PC-3 (cell line): ENCODE measurements around the gene PDSS2. TPM values are rescaled to one million over a fixed set of nuclear protein-coding genes. Genes with fewer than 3 reads are reported as not detected.

Experiments
- ATAC-seq: fragments of 200-7000 bp; cut with Tn5 transposase; 2 replicates; pipeline ENCODE4 v1.9.1; 2020; ENCODE audit warnings: mild to moderate bottlenecking, moderate library complexity
- BruUV-seq: library from RNA; stranded (reverse); fragments of 400-500 nt; replicated peaks from 2 replicates; lab custom pipeline; 2021; lab: Mats Ljungman, UMichigan
- CTCF ChIA-PET: fragments of 300-600 bp; sonication (Branson Sonifier 250); formaldehyde crosslinking; loops from one replicate; lab custom pipeline; 2022; ENCODE audit warnings: antibody characterized with exemption; lab: Charles Lee
- POLR2A ChIA-PET: fragments of 300-600 bp; sonication (Branson Sonifier 250); formaldehyde crosslinking; loops from one replicate; lab custom pipeline; 2022; ENCODE audit warnings: antibody characterized with exemption; ENCODE audit not compliant: unreplicated experiment; lab: Charles Lee
- DNase-seq: peaks from one replicate; pipeline ENCODE4 v3.0.0-alpha.2; 2015
- H2AFZ ChIP-seq: fragments of 300-600 bp; sonication (generic); 2 replicates; pipeline ENCODE4 v1.6.0; 2016; ENCODE audit warnings: antibody characterized with exemption, low read length
- H3F3A ChIP-seq: fragments of 300-600 bp; sonication (generic); one replicate; pipeline ENCODE4 v1.6.0; 2017; ENCODE audit warnings: antibody characterized with exemption, low read length, control low read depth, mild to moderate bottlenecking; ENCODE audit not compliant: unreplicated experiment
- H3K27ac ChIP-seq: fragments of 300-600 bp; sonication (generic); 2 replicates; pipeline ENCODE4 v1.5.1; 2016; ENCODE audit warnings: mild to moderate bottlenecking, low read length
- H3K27me3 ChIP-seq: fragments of 300-600 bp; sonication (generic); 2 replicates; pipeline ENCODE4 v1.6.1; 2016; ENCODE audit warnings: low read length, mixed read lengths
- H3K36me3 ChIP-seq: fragments of 300-600 bp; sonication (generic); 2 replicates; pipeline ENCODE4 v1.6.1; 2016; ENCODE audit warnings: low read depth, mixed run types, low read length, mixed read lengths
- H3K4me1 ChIP-seq: fragments of 300-600 bp; sonication (generic); 2 replicates; pipeline ENCODE4 v1.5.1; 2016; ENCODE audit warnings: low read length; ENCODE audit not compliant: insufficient read depth
- H3K4me2 ChIP-seq: fragments of 300-600 bp; sonication (generic); 2 replicates; pipeline ENCODE4 v1.6.0; 2016; ENCODE audit warnings: low read length
- H3K4me3 ChIP-seq: fragments of 300-600 bp; sonication (generic); 2 replicates; pipeline ENCODE4 v1.5.1; 2016; ENCODE audit warnings: mild to moderate bottlenecking, low read length, mixed read lengths
- H3K79me2 ChIP-seq: fragments of 300-600 bp; sonication (generic); 2 replicates; pipeline ENCODE4 v1.6.1; 2017; ENCODE audit warnings: low read length, mixed read lengths
- H3K9ac ChIP-seq: fragments of 300-600 bp; sonication (generic); 2 replicates; pipeline ENCODE4 v1.6.0; 2016; ENCODE audit warnings: mild to moderate bottlenecking, low read length
- H3K9me2 ChIP-seq: fragments of 300-600 bp; sonication (generic); replicated peaks from 2 replicates; pipeline ENCODE4 v1.6.1; 2016; ENCODE audit warnings: mixed run types, low read length, mixed read lengths
- H3K9me3 ChIP-seq: fragments of 300-600 bp; sonication (generic); 2 replicates; pipeline ENCODE4 v1.6.1; 2016; ENCODE audit warnings: low read length, mixed read lengths
- H4K20me1 ChIP-seq: fragments of 300-600 bp; sonication (generic); 2 replicates; pipeline ENCODE4 v1.6.1; 2016; ENCODE audit warnings: low read length, mixed read lengths
- EZH2 ChIP-seq: fragments of 300-600 bp; sonication (generic); IDR thresholded peaks from one replicate; pipeline ENCODE4 v1.6.1; 2017; ENCODE audit warnings: antibody characterized with exemption, mild to moderate bottlenecking, low read length; ENCODE audit not compliant: unreplicated experiment
- EZH2phosphoT487 ChIP-seq: fragments of 300-600 bp; sonication (generic); IDR thresholded peaks from 2 replicates; pipeline ENCODE4 v1.6.1; 2018; ENCODE audit warnings: mild to moderate bottlenecking, antibody characterized with exemption, low read length, borderline replicate concordance
- intact Hi-C: fragments of 100-400 bp; cut with micrococcal nuclease; formaldehyde crosslinking; loops from 2 replicates; pipeline ENCODE4 v1.9.0; 2023
- total RNA-seq: library from RNA; depleted of rRNA; stranded (reverse); fragments of >200 nt; gene quantifications from 2 replicates; pipeline ENCODE4 v1.2.3, GENCODE V29; 2014
- TF ChIP-seq, protein P1 (sequence below): fragments of 300-600 bp; sonication (generic); conservative IDR thresholded peaks from 2 replicates; pipeline ENCODE4 v1.5.1; 2017; ENCODE audit warnings: antibody characterized with exemption, low read depth, mild to moderate bottlenecking, low read length

Gene PDSS2
- total RNA-seq, 1 experiment from 2014 or later = 6.6 TPM

DNA sequence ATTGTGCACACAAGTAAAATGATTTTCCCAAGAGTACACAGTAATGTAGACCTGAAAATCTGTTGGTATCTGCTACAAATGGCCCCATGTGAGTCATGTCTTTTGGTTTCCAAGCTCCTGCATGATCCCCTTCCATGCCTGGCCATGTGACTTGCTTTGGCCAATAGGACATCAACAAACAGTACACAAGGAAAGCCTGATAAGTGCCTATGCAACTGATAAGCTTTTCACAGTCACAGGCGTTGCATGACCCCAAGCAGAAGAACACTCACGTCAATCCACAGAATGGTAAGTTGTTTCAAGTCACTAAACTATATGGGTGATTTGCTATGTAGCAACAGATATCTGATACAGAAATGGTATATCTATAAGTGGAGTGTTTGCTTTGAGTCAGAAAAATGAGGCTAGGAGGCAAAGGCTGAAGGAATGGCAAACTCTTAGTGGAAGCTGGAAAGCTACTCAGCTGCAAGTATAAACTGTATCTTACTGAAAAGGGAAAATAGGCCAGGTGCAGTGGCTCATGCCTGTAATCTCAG, 184.0 kb downstream of the PDSS2 start:
- Histone ChIP-seq H3K4me3 (no peak overlapping the region), H3K4me1 (no peaks in the 10 kb centered on the region), H3K9ac (no peak overlapping the region), H4K20me1 (no peaks in the 10 kb centered on the region), H3K27me3 (no peaks in the 10 kb centered on the region), H3K9me3 (no peaks in the 10 kb centered on the region), H3K36me3 (no peaks in the 10 kb centered on the region), H3K4me2 (no peak overlapping the region), H3K27ac (no peak overlapping the region), H2AFZ (no peak overlapping the region), H3F3A (no peaks in the 10 kb centered on the region), H3K9me2 (no peaks in the 10 kb centered on the region), H3K79me2 (no peaks in the 10 kb centered on the region)
- intact Hi-C loops = no loop called here
- TF ChIP-seq, protein P1, sequence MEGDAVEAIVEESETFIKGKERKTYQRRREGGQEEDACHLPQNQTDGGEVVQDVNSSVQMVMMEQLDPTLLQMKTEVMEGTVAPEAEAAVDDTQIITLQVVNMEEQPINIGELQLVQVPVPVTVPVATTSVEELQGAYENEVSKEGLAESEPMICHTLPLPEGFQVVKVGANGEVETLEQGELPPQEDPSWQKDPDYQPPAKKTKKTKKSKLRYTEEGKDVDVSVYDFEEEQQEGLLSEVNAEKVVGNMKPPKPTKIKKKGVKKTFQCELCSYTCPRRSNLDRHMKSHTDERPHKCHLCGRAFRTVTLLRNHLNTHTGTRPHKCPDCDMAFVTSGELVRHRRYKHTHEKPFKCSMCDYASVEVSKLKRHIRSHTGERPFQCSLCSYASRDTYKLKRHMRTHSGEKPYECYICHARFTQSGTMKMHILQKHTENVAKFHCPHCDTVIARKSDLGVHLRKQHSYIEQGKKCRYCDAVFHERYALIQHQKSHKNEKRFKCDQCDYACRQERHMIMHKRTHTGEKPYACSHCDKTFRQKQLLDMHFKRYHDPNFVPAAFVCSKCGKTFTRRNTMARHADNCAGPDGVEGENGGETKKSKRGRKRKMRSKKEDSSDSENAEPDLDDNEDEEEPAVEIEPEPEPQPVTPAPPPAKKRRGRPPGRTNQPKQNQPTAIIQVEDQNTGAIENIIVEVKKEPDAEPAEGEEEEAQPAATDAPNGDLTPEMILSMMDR = no peak
- DNase-seq (peak; percentile 11), ATAC-seq (no peak)
- ChIA-PET POLR2A (no interaction called here), CTCF (no interaction called here)
- no TSS peak for BruUV-seq

DNA sequence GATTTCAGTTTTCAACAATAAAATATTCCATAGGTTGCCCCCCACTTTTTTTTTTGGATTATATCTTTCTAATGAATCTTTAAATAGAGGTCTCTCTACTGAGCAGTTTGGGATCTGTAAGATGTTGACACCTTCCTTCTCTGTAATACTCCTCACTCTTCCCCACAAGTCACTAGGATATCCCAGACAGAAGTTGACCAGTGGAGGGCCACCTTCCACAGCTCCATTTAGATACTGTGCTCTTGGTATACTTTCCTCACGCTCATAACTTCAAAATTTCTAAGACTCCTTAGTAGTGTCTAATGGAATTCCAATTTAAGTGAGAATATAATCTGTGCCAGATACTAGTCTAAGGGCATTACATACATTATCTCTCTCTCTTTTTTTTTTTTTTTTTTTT, 185.1 kb downstream of the PDSS2 start:
- CTCF ChIA-PET = no interaction called here
- no peak for TF ChIP-seq EZH2phosphoT487
- ATAC-seq (no peak), DNase-seq (no peak)
- Histone ChIP-seq H3K9me2 (no peaks in the 10 kb centered on the region), H4K20me1 (no peaks in the 10 kb centered on the region), H3K4me3 (no peak overlapping the region), H3K4me2 (no peak overlapping the region), H3K27ac (no peak overlapping the region), H3K79me2 (no peaks in the 10 kb centered on the region), H3K9ac (no peak overlapping the region), H3K4me1 (no peaks in the 10 kb centered on the region), H3F3A (no peaks in the 10 kb centered on the region), H2AFZ (no peak overlapping the region), H3K36me3 (no peaks in the 10 kb centered on the region), H3K9me3 (no peaks in the 10 kb centered on the region), H3K27me3 (no peaks in the 10 kb centered on the region)
- intact Hi-C loops = no loop called here
- BruUV-seq = no TSS peak
- POLR2A ChIA-PET = no interaction called here

DNA sequence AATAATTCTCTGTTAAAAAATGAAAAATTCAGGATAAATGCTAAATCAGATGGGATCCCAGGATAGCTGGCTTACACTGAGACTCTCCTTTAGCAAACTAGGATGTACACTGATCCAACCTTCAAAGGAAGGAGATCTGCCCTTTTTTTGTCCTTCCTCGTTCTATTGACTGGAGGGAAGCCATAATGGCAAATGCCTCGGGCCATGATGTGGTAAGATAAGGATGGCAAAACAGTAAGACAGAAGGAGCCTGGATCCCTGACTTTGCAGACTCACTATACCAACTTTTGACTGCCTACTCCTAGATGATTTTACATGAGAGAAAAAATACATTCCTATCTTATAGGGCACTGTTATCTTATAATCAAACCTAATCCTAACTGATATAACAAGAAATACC, 187.1 kb downstream of the PDSS2 start:
- Histone ChIP-seq H3K27me3 (no peaks in the 10 kb centered on the region), H3K4me1 (no peaks in the 10 kb centered on the region), H4K20me1 (no peaks in the 10 kb centered on the region), H3K9me2 (no peaks in the 10 kb centered on the region), H3K79me2 (no peaks in the 10 kb centered on the region), H3K27ac (no peak overlapping the region), H2AFZ (no peak overlapping the region), H3K4me3 (no peak overlapping the region), H3K9me3 (no peaks in the 10 kb centered on the region), H3K9ac (no peak overlapping the region), H3F3A (no peaks in the 10 kb centered on the region), H3K4me2 (no peak overlapping the region), H3K36me3 (no peaks in the 10 kb centered on the region)
- CTCF ChIA-PET = no interaction called here
- TF ChIP-seq, protein P1 = no peak
- no peak for TF ChIP-seq EZH2
- no peak for TF ChIP-seq EZH2phosphoT487
- POLR2A ChIA-PET = no interaction called here
- no TSS peak for BruUV-seq
- ATAC-seq = no peak
- DNase-seq = no peak
- intact Hi-C loops = no loop called here
